Myocyte (in vitro differentiated cells): ENCODE measurements around the gene NABP2. TPM values are rescaled to one million over a fixed set of nuclear protein-coding genes. Genes with fewer than 3 reads are reported as not detected.

Source experiments
- DNase-seq: peaks from one replicate; pipeline ENCODE4 v3.0.0-alpha.2; 2012; ENCODE audit warnings: low read depth
- total RNA-seq: library from RNA; depleted of rRNA; stranded (reverse); fragments of >200 nt; gene quantifications from 2 replicates; pipeline ENCODE4 v1.2.3, GENCODE V29; 2014

The NABP2 gene
- total RNA-seq, 1 donor from 2014 or later, result 29.2 TPM

- DNase-seq, result no peak
These were observed 11.8 kb upstream of the NABP2 start for GRCh38 chr12:56212361-56212760.

- no peak for DNase-seq
These were observed 10.3 kb upstream of the NABP2 start for GRCh38 chr12:56213878-56214277.

GRCh38 chr12:56216461-56216860 lies 7.7 kb upstream of the NABP2 start:
- no peak for DNase-seq

GRCh38 chr12:56219840-56220239 lies 4.3 kb upstream of the NABP2 start:
- no peak for DNase-seq

- DNase-seq, result peak; percentile 49
These were observed 3.4 kb upstream of the NABP2 start for GRCh38 chr12:56220611-56221231.

- peak; percentile 84 for DNase-seq
These were observed 2.8 kb upstream of the NABP2 start for GRCh38 chr12:56221232-56221756.

GRCh38 chr12:56221757-56222530 lies 2.2 kb upstream of the NABP2 start, which contains the start of gene RNF41:
RNF41 (minus strand) TSS chr12:56221922; CDS start chr12:56214047, 7,875 bp downstream.
- DNase-seq, result peak; percentile 97

- DNase-seq, result no peak
These were observed 1.6 kb upstream of the NABP2 start for GRCh38 chr12:56222531-56222895.

- no peak for DNase-seq
These were observed 506 bp upstream of the NABP2 start for GRCh38 chr12:56223571-56224101.

GRCh38 chr12:56224954-56225353 lies 812 bp downstream of the NABP2 start:
- DNase-seq, result no peak

GRCh38 chr12:56229082-56229481 lies 4.9 kb downstream of the NABP2 start:
- DNase-seq, result no peak

- DNase-seq, result no peak
These were observed 5.8 kb downstream of the NABP2 start, which contains the start of gene SLC39A5 for GRCh38 chr12:56229916-56230431. SLC39A5 (plus strand) TSS chr12:56230051; CDS start chr12:56231275, 1,224 bp downstream.

GRCh38 chr12:56230432-56231183 lies 6.5 kb downstream of the NABP2 start:
- no peak for DNase-seq

GRCh38 chr12:56231184-56231582 lies 7.0 kb downstream of the NABP2 start:
- no peak for DNase-seq

GRCh38 chr12:56234746-56235436 lies 10.7 kb downstream of the NABP2 start:
- no peak for DNase-seq

GRCh38 chr12:56236091-56236490 lies 11.9 kb downstream of the NABP2 start:
- no peak for DNase-seq

GRCh38 chr12:56236985-56237384 lies 12.8 kb downstream of the NABP2 start:
- DNase-seq, result no peak

- peak; percentile 56 for DNase-seq
These were observed 13.4 kb downstream of the NABP2 start for GRCh38 chr12:56237552-56237951.

GRCh38 chr12:56241424-56242303 lies 17.5 kb downstream of the NABP2 start:
- no peak for DNase-seq

GRCh38 chr12:56242986-56243385 lies 18.8 kb downstream of the NABP2 start:
- DNase-seq, result no peak
